Dendritic cell treated with granulocyte-macrophage colony-stimulating factor and Interleukin-4, amounts not matched to agents 40 ng/mL and 50 ng/mL, for 4 days (primary cell): ENCODE data around the gene ISYNA1.

Source experiments
- H3K27ac Mint-ChIP-seq: one replicate; pipeline ENCODE4 v1.8.0; 2022; ENCODE audit warnings: mild to moderate bottlenecking, mixed read lengths
- H3K27me3 Mint-ChIP-seq: one replicate; pipeline ENCODE4 v1.8.0; 2022; ENCODE audit warnings: mild to moderate bottlenecking, mixed read lengths
- H3K36me3 Mint-ChIP-seq: one replicate; pipeline ENCODE4 v1.8.0; 2022; ENCODE audit warnings: low read depth, mixed read lengths
- H3K4me1 Mint-ChIP-seq: one replicate; pipeline ENCODE4 v1.8.0; 2022; ENCODE audit warnings: low read depth, mixed read lengths
- H3K4me3 Mint-ChIP-seq: one replicate; pipeline ENCODE4 v1.8.0; 2022; ENCODE audit warnings: mild to moderate bottlenecking, moderate library complexity, mixed read lengths
- H3K9me3 Mint-ChIP-seq: one replicate; pipeline ENCODE4 v1.8.0; 2022; ENCODE audit warnings: mixed read lengths
- intact Hi-C: fragments of 100-400 bp; cut with micrococcal nuclease; formaldehyde crosslinking; loops from one replicate; pipeline ENCODE4 v1.15.0; 2022

ISYNA1 gene

DNA sequence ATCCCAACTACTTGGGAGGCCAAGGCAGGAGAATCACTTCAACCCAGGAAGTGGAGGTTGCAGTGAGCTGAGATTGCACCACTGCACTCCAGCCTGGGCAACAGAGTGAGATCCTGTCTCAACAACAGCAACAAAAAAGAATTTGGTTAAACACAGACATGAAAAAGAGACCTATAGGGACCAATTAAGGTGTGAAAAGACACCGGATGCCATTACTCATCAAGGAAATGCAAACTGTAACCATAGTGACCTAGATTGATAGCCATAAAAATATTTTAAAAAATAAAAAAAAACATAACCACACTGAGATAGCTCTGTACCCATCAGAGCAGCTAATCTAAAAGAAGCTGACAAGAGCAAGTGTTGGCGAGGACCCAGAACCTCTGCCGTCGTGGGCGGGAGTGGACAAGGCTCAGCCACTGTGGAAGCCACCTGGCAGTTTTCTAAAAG is 37.1 kb upstream of the ISYNA1 start:
- peaks cover 80% of the 10 kb centered on the region for H3K4me1 Mint-ChIP-seq
- H3K27me3 Mint-ChIP-seq: no peaks in the 10 kb centered on the region
- peaks cover 80% of the 10 kb centered on the region for H3K36me3 Mint-ChIP-seq
- H3K9me3 Mint-ChIP-seq: no peaks in the 10 kb centered on the region
- H3K4me3 Mint-ChIP-seq: no peak overlapping the region
- no peak overlapping the region for H3K27ac Mint-ChIP-seq
- intact Hi-C loops: loop anchor here (5.0 kb wide), 1 partner anchor 97 kb away; the partner anchor contains the start of gene UBA52

- Mint-ChIP-seq H3K4me3 (no peak overlapping the region), H3K27me3 (no peaks in the 10 kb centered on the region), H3K4me1 (peaks cover 80% of the 10 kb centered on the region), H3K36me3 (peaks cover 84% of the 10 kb centered on the region), H3K27ac (no peak overlapping the region), H3K9me3 (no peaks in the 10 kb centered on the region)
- intact Hi-C loops: no loop called here
Measured at GRCh38 chr19:18474366-18474887, 36.5 kb upstream of the ISYNA1 start.

GRCh38 chr19:18473706-18474087 is 35.8 kb upstream of the ISYNA1 start:
- Mint-ChIP-seq H3K36me3 (peaks cover 91% of the 10 kb centered on the region), H3K4me3 (no peak overlapping the region), H3K27ac (peak overlapping the region; percentile 22), H3K4me1 (peaks cover 79% of the 10 kb centered on the region), H3K9me3 (no peaks in the 10 kb centered on the region), H3K27me3 (no peaks in the 10 kb centered on the region)
- intact Hi-C loops: no loop called here

DNA sequence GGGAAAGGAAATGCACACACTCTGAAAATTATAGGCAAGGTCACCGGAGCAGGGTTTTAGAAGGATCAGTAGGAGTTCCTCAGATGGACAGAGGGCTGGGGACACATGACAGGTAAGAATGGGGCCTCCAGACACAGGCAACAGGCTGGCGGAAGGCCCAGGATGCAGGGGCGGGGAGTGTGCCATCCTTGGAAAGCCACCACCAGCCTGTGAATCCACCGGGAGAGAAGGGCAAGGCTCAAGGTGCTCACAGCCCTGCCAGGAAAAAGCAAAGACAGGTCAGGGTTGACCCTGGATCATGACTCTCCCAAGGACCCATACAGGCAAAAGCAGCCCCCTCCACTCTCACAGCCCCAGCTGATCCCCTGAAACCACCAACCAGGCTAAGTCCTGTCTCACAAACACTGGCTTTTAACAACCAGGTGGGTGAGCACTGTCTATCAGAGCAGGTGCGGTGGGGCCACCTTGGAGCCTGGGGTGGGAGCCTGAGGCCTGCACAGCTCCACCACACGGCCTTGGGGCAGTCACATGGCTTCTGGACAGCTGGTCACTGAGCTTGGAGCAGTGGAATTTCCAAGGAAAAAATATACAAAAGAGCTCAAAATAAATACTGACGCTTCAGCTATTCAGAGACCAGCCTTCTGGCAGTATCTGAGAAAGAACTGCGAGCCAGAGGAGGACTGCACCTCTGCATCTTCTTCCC is 35.2 kb upstream of the ISYNA1 start:
- Mint-ChIP-seq H3K27ac (peak overlapping the region; percentile 22), H3K27me3 (no peaks in the 10 kb centered on the region)

GRCh38 chr19:18470787-18471186 is 32.9 kb upstream of the ISYNA1 start:
- H3K36me3 Mint-ChIP-seq: peaks cover 92% of the 10 kb centered on the region
- H3K27me3 Mint-ChIP-seq: no peaks in the 10 kb centered on the region
- H3K4me1 Mint-ChIP-seq: peaks cover 79% of the 10 kb centered on the region
- H3K9me3 Mint-ChIP-seq: no peaks in the 10 kb centered on the region
- H3K4me3 Mint-ChIP-seq: no peak overlapping the region
- intact Hi-C loops: no loop called here
- H3K27ac Mint-ChIP-seq: no peak overlapping the region

More for the DNA sequence above, 35.2 kb upstream of the ISYNA1 start:
- H3K36me3 Mint-ChIP-seq: peaks cover 96% of the 10 kb centered on the region
- intact Hi-C loops: no loop called here
- no peak overlapping the region for H3K4me3 Mint-ChIP-seq
- no peaks in the 10 kb centered on the region for H3K9me3 Mint-ChIP-seq
- H3K4me1 Mint-ChIP-seq: peaks cover 79% of the 10 kb centered on the region

- Mint-ChIP-seq H3K4me3 (no peak overlapping the region), H3K9me3 (no peaks in the 10 kb centered on the region), H3K36me3 (peaks cover 92% of the 10 kb centered on the region), H3K27ac (peak overlapping the region; percentile 38), H3K4me1 (peaks cover 79% of the 10 kb centered on the region), H3K27me3 (no peaks in the 10 kb centered on the region)
- intact Hi-C loops: loop anchor here (5.0 kb wide), 2 partner anchors 33 to 118 kb away; partner anchors contain the start of gene REX1BD
Measured at GRCh38 chr19:18469069-18469846, 31.3 kb upstream of the ISYNA1 start.

DNA sequence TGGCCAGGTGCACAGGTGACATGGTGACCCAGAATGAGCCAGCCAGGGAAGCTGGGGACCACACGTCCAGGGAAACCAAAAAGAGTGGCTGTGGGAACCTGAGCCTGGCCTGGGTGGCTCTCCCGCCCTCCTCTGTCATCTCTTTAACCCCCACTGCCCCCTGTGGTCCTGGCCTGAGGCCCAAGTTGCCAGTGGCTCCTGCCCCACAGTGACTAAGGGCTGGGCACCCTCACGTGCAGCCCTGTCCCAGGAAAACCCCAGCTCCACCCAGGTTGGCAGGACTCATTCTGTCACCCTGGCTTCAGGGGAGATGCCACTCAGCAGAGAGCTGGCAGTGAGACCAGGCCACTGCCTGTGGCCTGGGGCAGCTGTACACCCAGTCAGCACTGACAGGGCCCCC is 30.6 kb upstream of the ISYNA1 start:
- peaks cover 77% of the 10 kb centered on the region for H3K4me1 Mint-ChIP-seq
- H3K4me3 Mint-ChIP-seq: no peak overlapping the region
- H3K27ac Mint-ChIP-seq: peak overlapping the region; percentile 33
- intact Hi-C loops: loop anchor here (5.0 kb wide), 2 partner anchors 34 to 119 kb away; partner anchors contain the start of gene REX1BD
- no peaks in the 10 kb centered on the region for H3K27me3 Mint-ChIP-seq
- peaks cover 92% of the 10 kb centered on the region for H3K36me3 Mint-ChIP-seq
- H3K9me3 Mint-ChIP-seq: no peaks in the 10 kb centered on the region

DNA sequence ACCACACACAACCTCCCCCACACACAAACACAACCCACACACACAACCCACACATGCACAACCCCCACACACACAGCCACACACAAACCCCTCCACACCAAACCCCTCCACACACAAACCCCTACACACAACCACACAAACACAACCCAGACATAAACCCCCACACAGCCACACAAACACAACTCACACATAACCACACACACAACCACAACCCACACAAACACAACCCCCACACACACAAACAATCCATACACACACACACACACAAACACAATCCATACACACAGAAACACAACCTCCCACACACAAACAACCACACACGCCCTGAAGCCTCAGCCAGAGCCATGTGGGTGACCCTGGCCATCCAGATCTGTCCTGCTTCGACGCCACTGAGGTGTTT is 30.0 kb upstream of the ISYNA1 start:
- Mint-ChIP-seq H3K27me3 (no peaks in the 10 kb centered on the region), H3K27ac (peak overlapping the region; percentile 33), H3K9me3 (no peaks in the 10 kb centered on the region), H3K4me1 (peaks cover 71% of the 10 kb centered on the region), H3K36me3 (peaks cover 92% of the 10 kb centered on the region), H3K4me3 (no peak overlapping the region)
- intact Hi-C loops: loop anchor here (5.0 kb wide), 2 partner anchors 34 to 119 kb away; partner anchors contain the start of gene REX1BD

- H3K36me3 Mint-ChIP-seq: peaks cover 92% of the 10 kb centered on the region
- H3K4me1 Mint-ChIP-seq: peaks cover 68% of the 10 kb centered on the region
- no peaks in the 10 kb centered on the region for H3K27me3 Mint-ChIP-seq
- no peak overlapping the region for H3K4me3 Mint-ChIP-seq
- peak overlapping the region; percentile 76 for H3K27ac Mint-ChIP-seq
- H3K9me3 Mint-ChIP-seq: no peaks in the 10 kb centered on the region
- intact Hi-C loops: loop anchor here (5.0 kb wide), 2 partner anchors 36 to 121 kb away; partner anchors contain the start of gene REX1BD
Measured at GRCh38 chr19:18466354-18466753, 28.4 kb upstream of the ISYNA1 start.

- Mint-ChIP-seq H3K27ac (peak overlapping the region; percentile 76), H3K36me3 (peaks cover 92% of the 10 kb centered on the region), H3K9me3 (no peaks in the 10 kb centered on the region), H3K27me3 (no peaks in the 10 kb centered on the region), H3K4me1 (peaks cover 67% of the 10 kb centered on the region), H3K4me3 (no peak overlapping the region)
- intact Hi-C loops: loop anchor here (5.0 kb wide), 2 partner anchors 36 to 121 kb away; partner anchors contain the start of gene REX1BD
Measured at GRCh38 chr19:18465964-18466339, 28.0 kb upstream of the ISYNA1 start.

DNA sequence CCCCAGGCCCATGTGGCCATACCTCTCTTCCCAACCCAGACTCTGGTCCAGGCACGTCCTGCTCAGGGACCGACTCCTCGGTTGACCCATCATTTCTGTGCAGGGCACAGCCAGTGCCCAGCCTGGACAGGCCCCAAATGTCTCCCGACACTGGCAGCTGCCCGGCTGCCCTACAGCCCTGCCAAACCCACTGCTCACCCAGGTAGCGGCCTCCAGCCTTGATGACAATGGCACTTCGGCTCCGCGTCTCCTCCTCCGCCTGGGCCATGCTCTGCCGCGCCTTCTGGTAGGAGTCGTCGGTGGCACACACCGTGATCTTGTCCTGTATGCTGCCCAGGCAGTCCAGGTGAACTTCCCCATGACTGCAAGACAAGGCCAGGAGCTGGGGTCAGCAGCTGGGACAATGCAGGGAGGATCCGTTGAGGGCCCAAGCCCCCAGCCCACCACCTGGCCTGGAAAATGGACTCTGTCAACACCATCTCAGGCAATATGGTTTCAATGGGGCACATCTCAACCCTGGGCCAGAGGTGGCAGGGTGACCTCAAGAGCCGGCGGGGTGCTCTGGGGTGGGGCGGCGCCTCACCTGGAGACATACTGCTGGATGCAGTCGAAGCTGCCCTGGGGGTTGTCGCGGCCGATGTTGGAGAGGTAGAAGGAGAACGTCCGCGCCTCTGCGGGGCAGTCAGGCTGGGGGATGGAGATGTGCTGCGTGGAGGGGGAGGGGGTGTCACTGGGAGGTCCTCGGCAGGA is 27.5 kb upstream of the ISYNA1 start:
- Mint-ChIP-seq H3K27ac (peak overlapping the region; percentile 76), H3K36me3 (peaks cover 92% of the 10 kb centered on the region), H3K4me1 (peaks cover 62% of the 10 kb centered on the region), H3K4me3 (peak overlapping the region; percentile 39), H3K9me3 (no peaks in the 10 kb centered on the region), H3K27me3 (no peaks in the 10 kb centered on the region)
- intact Hi-C loops: loop anchor here (5.0 kb wide), 2 partner anchors 37 to 122 kb away; partner anchors contain the start of gene REX1BD

GRCh38 chr19:18464646-18465045 is 26.7 kb upstream of the ISYNA1 start:
- peak overlapping the region; percentile 39 for H3K4me3 Mint-ChIP-seq
- intact Hi-C loops: loop anchor here (5.0 kb wide), 2 partner anchors 38 to 123 kb away; partner anchors contain the start of gene REX1BD
- peak overlapping the region; percentile 76 for H3K27ac Mint-ChIP-seq
- no peaks in the 10 kb centered on the region for H3K9me3 Mint-ChIP-seq
- H3K36me3 Mint-ChIP-seq: peaks cover 92% of the 10 kb centered on the region
- H3K27me3 Mint-ChIP-seq: no peaks in the 10 kb centered on the region
- peaks cover 54% of the 10 kb centered on the region for H3K4me1 Mint-ChIP-seq

GRCh38 chr19:18461471-18461870 is 23.5 kb upstream of the ISYNA1 start:
- intact Hi-C loops: no loop called here
- peak overlapping the region; percentile 23 for H3K27ac Mint-ChIP-seq
- H3K36me3 Mint-ChIP-seq: peaks cover 100% of the 10 kb centered on the region

More at GRCh38 chr19:18461471-18461870, 23.5 kb upstream of the ISYNA1 start:
- H3K27me3 Mint-ChIP-seq: no peaks in the 10 kb centered on the region
- H3K9me3 Mint-ChIP-seq: no peaks in the 10 kb centered on the region
- peaks cover 26% of the 10 kb centered on the region for H3K4me1 Mint-ChIP-seq
- H3K4me3 Mint-ChIP-seq: no peak overlapping the region
